A549 treated with AZD9567 at 1 μM for 4 hours (cell line): ENCODE measurements around the gene DCLRE1C. TPM values are rescaled to one million over a fixed set of nuclear protein-coding genes. Genes with fewer than 3 reads are reported as not detected.

Source experiments
- total RNA-seq: library from RNA; stranded (reverse); fragments of 200-300 nt; extraction: Qiagen RNA extraction; gene quantifications from 5 replicates; pipeline ENCODE4 v1.2.3, GENCODE V29; 2022; ENCODE audit not compliant: insufficient read depth

Gene DCLRE1C
- total RNA-seq: 4.1 to 7.1 TPM (median 5.6 TPM) in 5 replicates

DNA sequence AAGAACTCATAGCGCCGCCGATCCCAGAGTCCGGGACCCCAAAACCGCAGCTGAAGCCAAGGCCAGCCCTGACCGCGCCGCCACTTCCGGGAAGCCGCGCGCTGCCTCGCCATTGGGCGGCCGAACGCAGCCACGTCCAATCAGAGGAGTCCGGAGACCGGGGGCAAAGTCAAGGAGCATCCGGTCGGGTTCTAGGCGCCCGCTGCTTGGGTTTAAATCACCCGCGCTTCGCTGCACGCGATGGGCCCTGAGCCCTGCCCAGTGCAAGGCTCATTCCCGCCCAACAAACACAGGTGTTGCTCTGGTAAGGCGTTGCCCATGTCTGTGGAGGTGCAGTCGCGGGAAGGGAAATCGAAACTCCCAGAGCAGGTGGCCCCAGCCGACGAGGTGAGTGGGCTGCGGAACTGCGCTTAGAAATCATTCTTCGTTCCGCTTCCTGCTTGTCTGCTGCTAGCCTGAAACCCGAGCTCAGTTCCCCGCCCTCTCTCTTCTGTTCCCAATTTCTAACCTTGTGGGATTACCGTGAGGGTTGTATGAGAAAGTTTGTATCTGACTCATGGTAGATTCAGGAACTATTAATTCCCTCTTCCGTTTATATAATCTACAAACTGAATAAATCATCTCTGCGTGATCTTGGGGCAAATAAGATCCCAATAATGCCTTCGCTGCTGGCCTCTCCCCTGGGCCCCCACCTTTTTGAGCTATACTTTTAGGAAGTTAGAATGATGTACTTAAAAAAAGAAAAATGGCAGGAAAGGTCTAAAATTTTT, at the start of gene DCLRE1C:
DCLRE1C (minus strand) TSS at position 96 of the 770 bp plus-strand sequence; CDS start at position 10, 86 bp downstream.

DNA sequence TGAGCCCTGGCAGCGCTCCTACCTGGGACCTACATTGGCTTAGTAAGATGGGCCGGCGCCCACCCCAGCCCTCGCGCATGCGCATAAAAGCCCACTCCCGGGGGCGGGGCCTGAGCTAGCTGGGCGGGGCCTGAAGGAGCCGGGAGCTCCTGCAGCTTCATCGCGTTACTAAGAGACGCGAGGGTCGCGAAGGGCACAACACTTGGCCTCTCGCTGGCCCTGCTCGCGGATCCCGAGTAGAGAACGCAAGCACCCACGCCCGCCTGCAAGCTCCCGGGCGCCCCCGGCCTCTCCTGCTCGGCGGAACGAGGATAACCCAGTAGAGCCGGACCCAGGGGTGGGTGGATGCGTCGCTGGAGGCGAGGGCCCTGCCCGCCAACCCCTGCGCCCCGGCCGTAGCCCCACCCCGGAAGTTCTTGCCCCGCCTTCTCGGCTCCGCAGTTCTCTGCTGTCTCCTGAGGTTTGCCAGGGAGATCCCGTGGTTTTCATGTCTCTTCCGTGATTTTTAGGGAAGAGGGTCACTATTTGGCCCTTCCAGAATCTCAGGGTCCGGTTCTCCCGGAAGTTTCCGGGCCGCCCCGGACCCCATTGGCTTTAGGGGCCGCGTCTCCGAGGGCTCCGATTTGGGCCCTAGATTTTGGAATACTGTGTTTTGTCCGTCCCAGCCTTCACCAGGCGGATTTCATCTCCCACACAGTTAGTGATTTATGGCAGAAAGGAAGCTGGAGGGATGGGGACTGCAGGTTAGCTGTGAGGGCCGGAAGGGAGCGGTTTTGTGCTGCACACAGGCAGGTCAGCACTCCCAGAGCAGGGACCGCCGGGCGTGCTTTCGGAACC, 5.5 kb upstream of the DCLRE1C start, which contains the start of gene MEIG1:
MEIG1 (plus strand) TSS at position 168 of the 837 bp plus-strand sequence. CDS start 7,081 bp downstream, outside the sequence.

DNA sequence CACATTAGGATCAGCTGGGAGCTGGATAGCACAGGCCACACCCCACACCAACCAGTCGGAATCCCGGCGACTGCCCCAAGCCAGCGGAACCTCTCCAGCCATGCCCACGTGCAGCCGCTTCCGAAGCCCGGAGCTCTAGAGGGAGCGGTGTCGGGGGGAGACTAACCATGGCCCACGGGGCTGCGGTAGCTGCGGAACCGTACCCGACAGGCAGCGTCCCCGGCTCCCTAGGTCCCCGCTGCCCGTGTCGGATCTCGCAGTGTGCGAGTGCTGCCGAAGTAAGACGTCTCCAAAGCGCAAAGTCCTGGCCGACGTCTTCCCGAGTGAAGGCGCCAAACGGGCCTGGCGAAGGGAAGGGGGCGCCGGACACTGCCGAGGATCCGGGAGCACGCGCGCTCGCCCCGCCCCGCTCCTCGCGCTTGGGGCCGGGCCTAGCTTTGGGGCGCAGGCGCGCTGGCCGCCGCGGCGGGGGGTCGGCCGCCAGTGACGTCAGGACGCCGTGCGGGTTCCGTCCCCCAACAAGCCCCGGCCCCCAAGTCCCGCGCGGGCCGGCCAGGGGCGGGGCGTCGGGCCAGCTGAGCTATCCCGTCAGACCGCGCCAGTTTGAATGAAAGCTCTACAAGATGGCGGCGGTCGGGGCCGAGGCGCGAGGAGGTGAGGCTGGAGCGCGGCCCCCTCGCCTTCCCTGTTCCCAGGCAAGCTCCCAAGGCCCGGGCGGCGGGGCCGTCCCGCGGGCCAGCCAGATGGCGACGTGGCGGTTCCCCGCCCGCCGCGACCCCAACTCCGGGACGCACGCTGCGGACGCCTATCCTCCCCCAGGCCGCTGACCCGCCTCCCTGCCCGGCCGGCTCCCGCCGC, 75.4 kb downstream of the DCLRE1C start, which contains the start of gene SUV39H2:
SUV39H2 (plus strand) TSS at position 601 of the 858 bp plus-strand sequence; CDS start at position 624, 23 bp downstream.

Other genes with a start within 250 kb of the DCLRE1C start
- 96.6 to 130 TPM (median 105 TPM) in 5 replicates for gene FAM107B, start 179.2 kb downstream of the DCLRE1C start, total RNA-seq
- 0.71 to 1.3 TPM (median 1.1 TPM) in 4 of 5 replicates, not detected in the other for gene CDNF, start 116.1 kb downstream of the DCLRE1C start, total RNA-seq
- 40.1 to 45.1 TPM (median 43.0 TPM) in 5 replicates for gene HSPA14, start 115.8 kb downstream of the DCLRE1C start, total RNA-seq
- 10.6 to 13.8 TPM (median 11.1 TPM) in 5 replicates for gene MSANTD7, start 115.8 kb downstream of the DCLRE1C start, total RNA-seq
- 18.1 to 33.6 TPM (median 21.4 TPM) in 5 replicates for gene SUV39H2, start 75.2 kb downstream of the DCLRE1C start, total RNA-seq
- gene MEIG1, start 5.3 kb upstream of the DCLRE1C start, total RNA-seq: 0.70 to 1.2 TPM (median 1.1 TPM) in 4 of 5 replicates, not detected in the other
- gene OLAH, start 89.8 kb upstream of the DCLRE1C start, total RNA-seq: 0.13 to 0.26 TPM (median 0.17 TPM) in 4 of 5 replicates, not detected in the other
- 0.95 to 1.6 TPM (median 1.1 TPM) in 4 of 5 replicates, not detected in the other for gene ACBD7, start 134.7 kb upstream of the DCLRE1C start, total RNA-seq
- 33.7 to 38.3 TPM (median 36.8 TPM) in 5 replicates for gene RPP38, start 143.3 kb upstream of the DCLRE1C start, total RNA-seq
- gene NMT2, start 214.6 kb upstream of the DCLRE1C start, total RNA-seq: 17.8 to 23.6 TPM (median 22.0 TPM) in 5 replicates